Sigmoid colon (tissue), 7 donors: Measurements from ENCODE around the gene SNCAIP. TPM values are rescaled to one million over a fixed set of nuclear protein-coding genes. Genes with fewer than 3 reads are reported as not detected.

Experiments
- DNase-seq: peaks from one replicate; pipeline ENCODE4 v3.0.0-alpha.2; 2019
- H3K27ac ChIP-seq, 4 donors: fragments of 200-600 bp; sonication (generic); one replicate each; pipeline ENCODE4 v1.5.1; 2016 to 2019; ENCODE audit warnings: mild to moderate bottlenecking in 1 of 4
- H3K27me3 ChIP-seq, 3 donors: fragments of 200-600 bp; sonication (generic); one replicate each; pipeline ENCODE4 v1.5.1; 2019; ENCODE audit warnings: mild to moderate bottlenecking in 1 of 3
- H3K36me3 ChIP-seq, 4 donors: fragments of 200-600 bp; sonication (generic); one replicate each; pipeline ENCODE4 v1.5.1; 2016 to 2019
- H3K4me1 ChIP-seq, 4 donors: fragments of 200-600 bp; sonication (generic); one replicate each; pipeline ENCODE4 v1.5.1; 2017 to 2019
- H3K4me3 ChIP-seq, 4 donors: fragments of 200-600 bp; sonication (generic); one replicate each; pipeline ENCODE4 v1.5.1; 2017 to 2019; ENCODE audit warnings: mild to moderate bottlenecking in 2 of 4, moderate library complexity in 1 of 4
- H3K9me3 ChIP-seq, 4 donors: fragments of 200-600 bp in 3 of 4; sonication (generic) in 3 of 4; one replicate each; pipeline versions ENCODE4 v1.5.1 to v1.6.1; 2013 to 2019
- EP300 ChIP-seq, 4 donors: sonication (generic); formaldehyde crosslinking; IDR thresholded peaks; one replicate each; pipeline ENCODE4 v1.6.1; 2017; ENCODE audit warnings: antibody characterized with exemption in 4 of 4
- POLR2A ChIP-seq, 2 donors: fragments of 450-650 bp; IDR thresholded peaks; one replicate each; pipeline ENCODE4 v1.6.1; 2016; ENCODE audit warnings: antibody characterized with exemption in 2 of 2, mild to moderate bottlenecking in 2 of 2, moderate library complexity in 2 of 2
- POLR2AphosphoS5 ChIP-seq, 4 donors: sonication (generic); formaldehyde crosslinking; IDR thresholded peaks; one replicate each; pipeline ENCODE4 v1.6.1; 2017; ENCODE audit warnings: antibody characterized with exemption in 4 of 4
- WGBS, 2 donors: extraction: QIAGEN DNeasy Blood & Tissue Kit; methylation state at CpG; one replicate each; pipeline ENCODE4 v1.1.7; 2013; 5-methylcytosine and 5-hydroxymethylcytosine counted together
- intact Hi-C: fragments of 100-400 bp; cut with DNase I; formaldehyde crosslinking; loops from one replicate; pipeline ENCODE4 v1.15.1; 2023
- polyA plus RNA-seq, 3 donors: library from polyadenylated mRNA; stranded (reverse); fragments of 200-250 nt; gene quantifications; one replicate each; pipeline ENCODE4 v1.2.3, GENCODE V29; 2013
- total RNA-seq, 4 donors: library from RNA; depleted of rRNA; stranded (reverse); fragments of >200 nt; gene quantifications; one replicate each; pipeline ENCODE4 v1.1.0, GENCODE V29; 2016
- TF ChIP-seq, protein P1 (sequence below), 4 experiments: fragments of 450-650 bp in 3 of 4; fragments of 200-600 bp in 1 of 4; IDR thresholded peaks; one replicate each; pipeline ENCODE4 v1.5.1; 2016 to 2019; ENCODE audit warnings: antibody characterized with exemption in 4 of 4, mild to moderate bottlenecking in 3 of 4, moderate library complexity in 2 of 4
- donor health status: healthy with polysubstance abuse.
- donor health status: Bipolar disorder and iron deficiency.
- donor health status: healthy.

SNCAIP gene
- total and polyA plus RNA-seq, 7 donors, result 1.2 to 4.3 (median 3.2) TPM; not detected in 1

GRCh38 chr5:122419142-122419894 lies 107.3 kb downstream of the SNCAIP start:
- H3K27me3 ChIP-seq, result no peaks in the 10 kb centered on the region
- no peak for TF ChIP-seq POLR2AphosphoS5 (IDR thresholded peaks at IDR 0.05)
- TF ChIP-seq, protein P1, sequence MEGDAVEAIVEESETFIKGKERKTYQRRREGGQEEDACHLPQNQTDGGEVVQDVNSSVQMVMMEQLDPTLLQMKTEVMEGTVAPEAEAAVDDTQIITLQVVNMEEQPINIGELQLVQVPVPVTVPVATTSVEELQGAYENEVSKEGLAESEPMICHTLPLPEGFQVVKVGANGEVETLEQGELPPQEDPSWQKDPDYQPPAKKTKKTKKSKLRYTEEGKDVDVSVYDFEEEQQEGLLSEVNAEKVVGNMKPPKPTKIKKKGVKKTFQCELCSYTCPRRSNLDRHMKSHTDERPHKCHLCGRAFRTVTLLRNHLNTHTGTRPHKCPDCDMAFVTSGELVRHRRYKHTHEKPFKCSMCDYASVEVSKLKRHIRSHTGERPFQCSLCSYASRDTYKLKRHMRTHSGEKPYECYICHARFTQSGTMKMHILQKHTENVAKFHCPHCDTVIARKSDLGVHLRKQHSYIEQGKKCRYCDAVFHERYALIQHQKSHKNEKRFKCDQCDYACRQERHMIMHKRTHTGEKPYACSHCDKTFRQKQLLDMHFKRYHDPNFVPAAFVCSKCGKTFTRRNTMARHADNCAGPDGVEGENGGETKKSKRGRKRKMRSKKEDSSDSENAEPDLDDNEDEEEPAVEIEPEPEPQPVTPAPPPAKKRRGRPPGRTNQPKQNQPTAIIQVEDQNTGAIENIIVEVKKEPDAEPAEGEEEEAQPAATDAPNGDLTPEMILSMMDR (IDR thresholded peaks at IDR 0.05), result no peak
- no peak for TF ChIP-seq EP300 (IDR thresholded peaks at IDR 0.05)
- TF ChIP-seq POLR2A (IDR thresholded peaks at IDR 0.05), result no peak
- H3K4me3 ChIP-seq, result no peak overlapping the region
- WGBS, 2 donors, result 79 to 82% methylated on average over 3 of the region's 3 CpGs
- DNase-seq, result no peak
- intact Hi-C loops, result no loop called here
- no peaks in the 10 kb centered on the region for H3K36me3 ChIP-seq
- H3K9me3 ChIP-seq, result no peaks in the 10 kb centered on the region
- H3K4me1 ChIP-seq, result peaks cover 0 to 5% (median 0%) of the 10 kb centered on the region in 4 donors
- H3K27ac ChIP-seq, result no peak overlapping the region

DNA sequence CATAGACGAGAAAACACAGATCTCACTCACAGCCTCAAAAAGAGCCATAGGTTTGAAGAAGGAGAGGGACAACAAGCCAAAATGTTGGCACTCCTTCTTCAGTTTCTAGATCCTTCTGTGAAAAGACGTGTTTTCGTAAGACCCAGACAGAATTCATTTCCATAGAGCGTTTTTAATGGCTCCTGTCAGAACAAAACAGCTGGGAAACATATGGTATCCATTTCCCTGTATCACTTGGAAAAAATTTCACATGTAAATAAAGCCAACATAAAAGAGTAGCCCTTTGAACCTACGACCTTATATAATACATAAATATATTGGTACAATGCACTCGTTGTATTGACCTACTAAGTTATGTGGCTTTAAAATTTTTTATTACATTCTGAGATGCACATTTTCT lies 108.1 kb downstream of the SNCAIP start:
- Histone ChIP-seq H3K27ac (no peak overlapping the region), H3K4me1 (peaks cover 0 to 4% (median 0%) of the 10 kb centered on the region in 4 donors), H3K4me3 (no peak overlapping the region), H3K9me3 (no peaks in the 10 kb centered on the region), H3K36me3 (no peaks in the 10 kb centered on the region), H3K27me3 (no peaks in the 10 kb centered on the region)
- TF ChIP-seq POLR2A (IDR thresholded peaks at IDR 0.05) (no peak), POLR2AphosphoS5 (IDR thresholded peaks at IDR 0.05) (no peak)
- no peak for DNase-seq
- 25 to 45% methylated on average over 6 of the region's 6 CpGs for WGBS, 2 donors
- intact Hi-C loops, result no loop called here

- no peak for DNase-seq
- WGBS, 2 donors, result 78 to 79% methylated on average over 3 of the region's 3 CpGs
- Histone ChIP-seq H3K27ac (no peak overlapping the region), H3K36me3 (no peaks in the 10 kb centered on the region), H3K27me3 (no peaks in the 10 kb centered on the region), H3K9me3 (no peaks in the 10 kb centered on the region), H3K4me1 (no peaks in the 10 kb centered on the region), H3K4me3 (no peak overlapping the region)
- intact Hi-C loops, result no loop called here
- TF ChIP-seq POLR2A (IDR thresholded peaks at IDR 0.05) (no peak), EP300 (IDR thresholded peaks at IDR 0.05) (no peak), POLR2AphosphoS5 (IDR thresholded peaks at IDR 0.05) (no peak)
- TF ChIP-seq, protein P1 (IDR thresholded peaks at IDR 0.05), result no peak
Observed at GRCh38 chr5:122420537-122421236, 108.7 kb downstream of the SNCAIP start.

- intact Hi-C loops, result no loop called here
- Histone ChIP-seq H3K27me3 (no peaks in the 10 kb centered on the region), H3K36me3 (no peaks in the 10 kb centered on the region), H3K4me3 (no peak overlapping the region), H3K27ac (no peak overlapping the region), H3K4me1 (no peaks in the 10 kb centered on the region), H3K9me3 (no peaks in the 10 kb centered on the region)
- TF ChIP-seq EP300 (IDR thresholded peaks at IDR 0.05) (no peak), POLR2A (IDR thresholded peaks at IDR 0.05) (no peak)
- TF ChIP-seq, protein P1 (IDR thresholded peaks at IDR 0.05), result no peak
- no peak for DNase-seq
- WGBS, 2 donors, result 52 to 77% methylated on average over 2 of the region's 2 CpGs
Observed at GRCh38 chr5:122421374-122422079, 109.5 kb downstream of the SNCAIP start.

DNA sequence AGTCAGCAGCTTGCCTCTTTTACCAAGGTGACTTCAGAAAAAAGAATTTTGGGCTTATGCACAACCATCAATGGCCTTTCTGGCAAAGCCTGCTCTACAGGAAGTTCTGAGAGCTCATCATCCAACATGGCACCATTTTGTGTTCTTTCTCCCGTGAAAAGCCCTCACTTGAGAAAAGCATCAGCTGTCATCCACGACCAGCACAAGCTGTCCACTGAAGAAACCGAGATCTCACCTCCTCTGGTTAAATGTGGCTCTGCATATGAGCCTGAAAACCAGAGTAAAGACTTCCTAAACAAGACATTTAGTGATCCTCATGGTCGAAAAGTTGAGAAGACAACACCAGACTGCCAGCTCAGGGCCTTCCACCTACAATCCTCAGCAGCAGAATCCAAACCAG lies 111.2 kb downstream of the SNCAIP start:
- DNase-seq, result no peak
- Histone ChIP-seq H3K4me1 (no peaks in the 10 kb centered on the region), H3K4me3 (no peak overlapping the region), H3K36me3 (no peaks in the 10 kb centered on the region), H3K9me3 (no peaks in the 10 kb centered on the region), H3K27me3 (no peaks in the 10 kb centered on the region), H3K27ac (no peak overlapping the region)
- WGBS, 2 donors, result 88 to 90% methylated on average over 4 of the region's 4 CpGs
- no peak for TF ChIP-seq POLR2AphosphoS5 (IDR thresholded peaks at IDR 0.05)
- no peak for TF ChIP-seq EP300 (IDR thresholded peaks at IDR 0.05)
- TF ChIP-seq POLR2A (IDR thresholded peaks at IDR 0.05), result no peak
- intact Hi-C loops, result no loop called here
